Keratinocyte (primary cell): Measurements from ENCODE around the gene NEUROG1. TPM values are rescaled to one million over a fixed set of nuclear protein-coding genes. Genes with fewer than 3 reads are reported as not detected.
"Not testable (repeated sequence)": the region's sequence is repeated elsewhere in the genome, so short reads cannot be mapped to it uniquely, and the experiment has no call there.

Experiments
- DNase-seq: peaks from one replicate; pipeline ENCODE4 v3.0.0-alpha.2; 2011; ENCODE audit warnings: low read depth, missing footprints, low spot score
- FAIRE-seq: peaks from 2 replicates; lab custom pipeline; 2011; peaks lifted over from hg19 to GRCh38; lab: Jason Lieb, UNC
- H2AFZ ChIP-seq: 2 replicates; pipeline ENCODE4 v1.6.0; 2012; ENCODE audit warnings: low read length, control low read depth, inconsistent platforms; ENCODE audit not compliant: control insufficient read depth
- H3K27ac ChIP-seq: 2 replicates; pipeline ENCODE4 v1.5.1; 2011; ENCODE audit warnings: low read length; ENCODE audit not compliant: control insufficient read depth, insufficient read depth
- H3K27me3 ChIP-seq: 3 replicates; pipeline ENCODE4 v1.6.0; 2011; ENCODE audit warnings: low read length; ENCODE audit not compliant: control insufficient read depth, insufficient read depth; ENCODE audit errors: extremely low read depth
- H3K36me3 ChIP-seq, 2 experiments: 2 replicates in 1 of 2; 3 replicates in 1 of 2; pipeline ENCODE4 v1.5.1; 2011; ENCODE audit warnings: low read length in 2 of 2, mild to moderate bottlenecking in 1 of 2; ENCODE audit not compliant: control insufficient read depth in 2 of 2, insufficient read depth in 2 of 2; ENCODE audit errors: extremely low read depth in 1 of 2
- H3K4me1 ChIP-seq: 3 replicates; pipeline ENCODE4 v1.5.1; 2011; ENCODE audit warnings: low read length; ENCODE audit not compliant: control insufficient read depth, insufficient read depth; ENCODE audit errors: extremely low read depth
- H3K4me2 ChIP-seq: 3 replicates; pipeline ENCODE4 v1.6.0; 2011; ENCODE audit warnings: low read depth, low read length; ENCODE audit not compliant: control insufficient read depth, insufficient read depth; ENCODE audit errors: extremely low read depth
- H3K4me3 ChIP-seq, 3 experiments: fragments of 200-600 bp in 1 of 3; sonication (generic) in 1 of 3; 2 replicates in 2 of 3; 3 replicates in 1 of 3; pipeline ENCODE4 v1.5.1; 2011 to 2016; ENCODE audit warnings: low read length in 3 of 3, mild to moderate bottlenecking in 3 of 3, control low read depth in 2 of 3, inconsistent platforms in 1 of 3, low read depth in 1 of 3, mixed read lengths in 1 of 3, mixed run types in 1 of 3, moderate library complexity in 1 of 3; ENCODE audit not compliant: control insufficient read depth in 2 of 3, insufficient read depth in 2 of 3; ENCODE audit errors: extremely low read depth in 1 of 3
- H3K79me2 ChIP-seq: 2 replicates; pipeline ENCODE4 v1.6.0; 2012; ENCODE audit warnings: low read length; ENCODE audit not compliant: control insufficient read depth, insufficient read depth
- H3K9ac ChIP-seq: 3 replicates; pipeline ENCODE4 v1.6.0; 2011; ENCODE audit warnings: low read length; ENCODE audit not compliant: control insufficient read depth, insufficient read depth; ENCODE audit errors: extremely low read depth
- H3K9me1 ChIP-seq: 3 replicates; pipeline ENCODE4 v1.6.0; 2011; ENCODE audit warnings: low read length; ENCODE audit not compliant: control insufficient read depth, insufficient read depth; ENCODE audit errors: extremely low read depth
- H3K9me3 ChIP-seq: 2 replicates; pipeline ENCODE4 v1.5.1; 2012; ENCODE audit warnings: low read depth, low read length; ENCODE audit not compliant: control insufficient read depth
- H4K20me1 ChIP-seq: 3 replicates; pipeline ENCODE4 v1.6.0; 2011; ENCODE audit warnings: low read length; ENCODE audit not compliant: control insufficient read depth, insufficient read depth; ENCODE audit errors: extremely low read depth
- EZH2 ChIP-seq: IDR thresholded peaks from one replicate; pipeline ENCODE4 v1.6.1; 2012; ENCODE audit warnings: inconsistent platforms, mild to moderate bottlenecking, low read length, moderate library complexity
- dilution Hi-C: fragments of 300-500 bp; cut with MboI; formaldehyde crosslinking; loops from one replicate; pipeline ENCODE4 v1.7.0; 2020; ENCODE audit warnings: low sequenced_read_pairs; ENCODE audit not compliant: extremely low pct_ligation_motif_present
- polyA plus RNA-seq, 5 experiments: library from polyadenylated mRNA; depleted of rRNA in 3 of 5; stranded (reverse) in 3 of 5; stranded (forward) in 1 of 5; unstranded in 1 of 5; fragments of >200 nt; gene quantifications; 1 replicate in 1 of 5; 2 replicates in 3 of 5; 3 replicates in 1 of 5; pipeline versions ENCODE4 v1.2.1 to v1.2.3, GENCODE V29; 2011 to 2012; ENCODE audit warnings: missing spikeins in 2 of 5, low read depth in 1 of 5, low replicate concordance in 1 of 5
- TF ChIP-seq, protein P1 (sequence below), 3 experiments: IDR thresholded peaks in 1 of 3; conservative IDR thresholded peaks in 1 of 3; optimal IDR thresholded peaks in 1 of 3; 2 replicates in 2 of 3; 3 replicates in 1 of 3; pipeline versions ENCODE3 to v1.5.1; 2011; ENCODE audit warnings: low read length in 3 of 3, mild to moderate bottlenecking in 3 of 3, moderate library complexity in 2 of 3, control low read depth in 1 of 3, inconsistent platforms in 1 of 3; ENCODE audit not compliant: insufficient read depth in 2 of 3; ENCODE audit errors: extremely low read depth in 1 of 3

Gene NEUROG1
- polyA plus RNA-seq, 1 donor (not counting 4 experiments of a cell fraction or from before 2014, with no cell fraction given) = not detected

DNA sequence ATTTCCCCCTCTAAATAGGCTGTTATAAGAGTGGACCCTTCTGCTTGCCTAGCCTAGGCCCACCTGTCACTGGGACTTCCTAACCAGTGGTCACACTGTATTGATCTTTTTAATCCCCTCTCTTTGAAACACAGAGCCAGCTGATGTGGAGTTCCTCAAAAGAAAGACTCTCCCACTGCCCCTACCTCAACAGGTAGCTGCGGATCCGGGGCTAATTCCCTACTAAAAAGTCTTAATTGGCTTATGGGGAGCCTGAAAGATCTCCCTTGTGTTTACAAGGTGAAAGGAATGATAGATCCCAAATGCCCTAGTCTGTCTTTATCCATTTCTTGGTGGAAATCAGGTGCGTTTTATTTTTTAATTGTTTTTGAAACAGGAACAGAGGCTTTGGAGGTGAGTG lies 2.0 kb downstream of the NEUROG1 start:
- H4K20me1 ChIP-seq = no peaks in the 10 kb centered on the region
- no peaks in the 10 kb centered on the region for H3K36me3 ChIP-seq
- FAIRE-seq = no peak
- no peaks in the 10 kb centered on the region for H3K9me3 ChIP-seq
- H3K9me1 ChIP-seq = no peaks in the 10 kb centered on the region
- no peak overlapping the region for H3K9ac ChIP-seq
- dilution Hi-C loops = no loop called here
- H3K27me3 ChIP-seq = peaks cover 58% of the 10 kb centered on the region
- no peaks in the 10 kb centered on the region for H3K79me2 ChIP-seq
- H3K27ac ChIP-seq = no peak overlapping the region
- peaks cover 5% of the 10 kb centered on the region for H3K4me1 ChIP-seq
- H3K4me2 ChIP-seq = no peak overlapping the region
- H3K4me3 ChIP-seq = no peak overlapping the region
- no peak overlapping the region for H2AFZ ChIP-seq
- no peak for DNase-seq
- TF ChIP-seq EZH2 = no peak
- TF ChIP-seq, protein P1, sequence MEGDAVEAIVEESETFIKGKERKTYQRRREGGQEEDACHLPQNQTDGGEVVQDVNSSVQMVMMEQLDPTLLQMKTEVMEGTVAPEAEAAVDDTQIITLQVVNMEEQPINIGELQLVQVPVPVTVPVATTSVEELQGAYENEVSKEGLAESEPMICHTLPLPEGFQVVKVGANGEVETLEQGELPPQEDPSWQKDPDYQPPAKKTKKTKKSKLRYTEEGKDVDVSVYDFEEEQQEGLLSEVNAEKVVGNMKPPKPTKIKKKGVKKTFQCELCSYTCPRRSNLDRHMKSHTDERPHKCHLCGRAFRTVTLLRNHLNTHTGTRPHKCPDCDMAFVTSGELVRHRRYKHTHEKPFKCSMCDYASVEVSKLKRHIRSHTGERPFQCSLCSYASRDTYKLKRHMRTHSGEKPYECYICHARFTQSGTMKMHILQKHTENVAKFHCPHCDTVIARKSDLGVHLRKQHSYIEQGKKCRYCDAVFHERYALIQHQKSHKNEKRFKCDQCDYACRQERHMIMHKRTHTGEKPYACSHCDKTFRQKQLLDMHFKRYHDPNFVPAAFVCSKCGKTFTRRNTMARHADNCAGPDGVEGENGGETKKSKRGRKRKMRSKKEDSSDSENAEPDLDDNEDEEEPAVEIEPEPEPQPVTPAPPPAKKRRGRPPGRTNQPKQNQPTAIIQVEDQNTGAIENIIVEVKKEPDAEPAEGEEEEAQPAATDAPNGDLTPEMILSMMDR (optimal IDR thresholded peaks at IDR 0.05 in 1 of 3, IDR thresholded peaks at IDR 0.05 in 1 of 3, conservative IDR thresholded peaks at IDR 0.05 in 1 of 3; ENCODE audit: extremely low read depth in 1 of 3, insufficient read depth in 2 of 3, low read length in 3 of 3) = no peak

DNA sequence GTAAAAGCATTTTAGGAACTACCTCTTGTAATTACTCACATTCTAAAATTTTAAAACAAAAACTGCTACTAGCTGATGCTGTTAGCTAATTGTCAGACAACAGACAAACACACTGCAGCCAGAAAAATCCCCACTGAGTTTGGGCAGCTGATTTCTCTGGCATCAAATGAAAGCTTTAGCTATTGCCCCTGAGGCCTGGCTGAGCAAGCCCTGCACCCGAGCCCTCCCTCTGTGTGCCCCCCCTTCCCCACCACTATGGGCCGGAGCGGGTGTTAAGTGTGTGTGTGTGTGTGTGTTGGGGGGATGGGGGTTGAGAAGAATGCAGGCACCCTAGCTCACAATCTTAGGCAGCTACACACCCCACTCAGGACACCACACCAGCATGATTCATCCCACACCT lies 2.4 kb downstream of the NEUROG1 start:
- FAIRE-seq (no peak), DNase-seq (no peak)
- Histone ChIP-seq H3K9ac (no peak overlapping the region), H2AFZ (no peak overlapping the region), H3K27me3 (peaks cover 53% of the 10 kb centered on the region), H3K79me2 (no peaks in the 10 kb centered on the region), H3K9me3 (no peaks in the 10 kb centered on the region), H3K4me1 (peaks cover 5% of the 10 kb centered on the region), H3K36me3 (no peaks in the 10 kb centered on the region), H3K4me3 (no peak overlapping the region), H3K4me2 (no peak overlapping the region), H3K27ac (no peak overlapping the region), H3K9me1 (no peaks in the 10 kb centered on the region), H4K20me1 (no peaks in the 10 kb centered on the region)
- TF ChIP-seq EZH2 = no peak
- TF ChIP-seq, protein P1 (optimal IDR thresholded peaks at IDR 0.05 in 1 of 3, IDR thresholded peaks at IDR 0.05 in 1 of 3, conservative IDR thresholded peaks at IDR 0.05 in 1 of 3; ENCODE audit: extremely low read depth in 1 of 3, insufficient read depth in 2 of 3, low read length in 3 of 3) = no peak
- dilution Hi-C loops = no loop called here

DNA sequence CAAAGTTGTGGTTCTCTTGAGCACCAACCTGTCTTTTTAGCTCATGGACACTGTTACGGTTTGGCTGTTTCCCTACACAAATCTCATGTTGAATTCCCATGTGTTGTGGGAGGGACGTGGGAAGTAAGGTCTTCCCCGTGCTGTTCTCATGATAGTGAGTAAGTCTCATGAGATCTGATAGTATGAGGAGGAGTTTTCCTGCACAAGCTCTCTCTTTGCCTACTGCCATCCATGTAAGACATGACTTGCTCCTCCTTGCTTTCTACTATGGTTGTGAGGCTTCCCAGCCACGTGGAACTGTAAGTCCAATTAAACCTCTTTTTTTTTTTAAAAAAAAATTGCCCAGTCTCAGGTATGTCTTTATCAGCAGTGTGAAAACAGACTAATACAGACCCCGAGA lies 6.2 kb downstream of the NEUROG1 start:
- H4K20me1 ChIP-seq, H3K79me2 ChIP-seq, H3K36me3 ChIP-seq, H3K4me2 ChIP-seq, H2AFZ ChIP-seq, H3K4me3 ChIP-seq, H3K9me1 ChIP-seq, H3K9me3 ChIP-seq, H3K4me1 ChIP-seq, dilution Hi-C loops, DNase-seq, H3K27ac ChIP-seq, H3K9ac ChIP-seq, FAIRE-seq: not testable (repeated sequence)
- peaks cover 17% of the 10 kb centered on the region for H3K27me3 ChIP-seq
